Stimulated activated CD8-positive, alpha-beta memory T cell treated with anti-CD3 and anti-CD28 coated beads, Interleukin-12 subunit alpha, Interleukin-12 subunit beta, amount 100 ng/mL, for 1 hour (primary cell): ENCODE data around the gene TBC1D9.
A peak's percentile ranks its signal among the peaks of the same experiment; 100 is the strongest.

Experiments
- DNase-seq: peaks from one replicate; pipeline ENCODE4 v3.0.0-alpha.2; 2020; ENCODE audit warnings: low read depth

Gene TBC1D9

GRCh38 chr4:140648716-140649308, 107.4 kb downstream of the TBC1D9 start:
- DNase-seq, result no peak

- DNase-seq, result no peak
These were observed 110.4 kb downstream of the TBC1D9 start for GRCh38 chr4:140645614-140646412.

DNA sequence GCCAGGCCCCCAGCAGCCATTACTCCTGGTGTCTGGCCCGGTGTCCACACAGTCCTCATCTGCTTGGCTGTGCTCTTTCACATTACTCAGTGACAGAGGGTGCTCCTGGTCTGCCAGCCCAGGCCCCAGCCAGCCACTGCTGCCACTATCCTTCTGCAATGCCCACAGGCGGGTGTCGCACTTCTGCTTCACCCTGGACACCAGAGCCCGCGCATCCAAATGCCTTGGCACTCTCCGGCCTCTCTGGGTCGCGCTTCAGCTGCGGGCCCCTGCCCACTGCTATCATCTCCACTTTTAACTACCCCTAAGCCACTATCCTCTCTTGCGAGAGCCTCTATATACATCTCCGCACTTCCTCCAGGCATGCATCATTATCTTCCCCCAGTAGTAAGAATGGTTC, 111.0 kb downstream of the TBC1D9 start:
- no peak for DNase-seq

GRCh38 chr4:140644470-140645185, 111.6 kb downstream of the TBC1D9 start:
- no peak for DNase-seq

DNA sequence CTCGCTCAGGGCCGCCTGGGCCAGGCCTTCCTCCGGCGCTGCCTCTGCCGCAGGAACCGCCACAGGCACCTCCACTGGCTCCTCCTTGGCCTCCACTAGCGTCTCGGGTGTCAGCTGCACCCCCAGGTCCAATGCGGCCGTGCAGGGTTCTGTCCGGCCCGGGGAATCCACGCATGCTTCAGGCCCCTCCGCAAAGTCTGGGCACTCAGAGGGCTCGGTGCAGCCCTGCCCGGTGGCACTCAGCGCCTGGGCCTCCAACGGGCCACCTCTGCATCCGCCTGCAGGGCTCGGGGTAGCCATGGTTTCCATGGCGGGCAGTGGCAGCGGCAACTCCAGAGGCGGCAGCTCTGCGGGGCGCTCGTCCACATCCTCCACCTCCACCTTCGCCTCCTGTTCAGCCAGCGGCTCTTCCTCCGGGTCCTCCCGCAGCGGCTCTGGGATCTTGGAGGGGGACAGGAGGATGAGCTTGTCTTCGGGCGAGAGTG, 112.6 kb downstream of the TBC1D9 start:
- no peak for DNase-seq

GRCh38 chr4:140642674-140643437, 113.3 kb downstream of the TBC1D9 start:
- DNase-seq, result no peak

- DNase-seq, result no peak
These were observed 114.3 kb downstream of the TBC1D9 start for GRCh38 chr4:140641789-140642439.

- no peak for DNase-seq
These were observed 115.1 kb downstream of the TBC1D9 start for GRCh38 chr4:140641105-140641555.

DNA sequence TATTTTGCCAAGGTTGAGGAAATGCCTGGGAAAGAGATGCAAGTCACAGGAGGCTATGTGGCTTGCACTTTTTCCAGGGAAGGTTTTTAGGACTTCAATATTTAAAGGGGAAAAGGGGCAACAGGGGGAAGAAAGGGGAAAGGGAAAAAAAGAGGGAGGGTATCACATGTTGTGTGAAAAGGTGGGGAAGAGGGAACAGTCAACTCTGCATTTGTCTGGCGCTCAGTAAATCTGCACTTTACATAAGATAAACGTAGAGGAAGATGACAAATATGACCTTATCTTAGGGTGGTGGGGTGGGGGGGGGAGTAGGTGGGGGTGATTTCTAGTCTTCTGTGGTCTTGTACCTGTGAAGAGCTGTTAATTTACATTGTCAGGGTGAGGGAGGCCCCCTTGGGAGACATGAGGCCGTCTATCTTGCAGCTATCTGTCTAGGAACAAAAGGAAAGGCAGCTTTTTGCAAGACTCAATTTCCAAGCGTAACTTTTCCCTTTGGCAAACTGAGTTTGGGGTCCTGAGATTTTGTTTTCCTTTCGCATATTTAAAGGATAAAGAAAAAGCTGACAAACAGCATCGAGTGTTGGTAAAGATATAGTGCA, 115.9 kb downstream of the TBC1D9 start:
- no peak for DNase-seq

GRCh38 chr4:140639066-140639465, 117.1 kb downstream of the TBC1D9 start:
- DNase-seq, result no peak

DNA sequence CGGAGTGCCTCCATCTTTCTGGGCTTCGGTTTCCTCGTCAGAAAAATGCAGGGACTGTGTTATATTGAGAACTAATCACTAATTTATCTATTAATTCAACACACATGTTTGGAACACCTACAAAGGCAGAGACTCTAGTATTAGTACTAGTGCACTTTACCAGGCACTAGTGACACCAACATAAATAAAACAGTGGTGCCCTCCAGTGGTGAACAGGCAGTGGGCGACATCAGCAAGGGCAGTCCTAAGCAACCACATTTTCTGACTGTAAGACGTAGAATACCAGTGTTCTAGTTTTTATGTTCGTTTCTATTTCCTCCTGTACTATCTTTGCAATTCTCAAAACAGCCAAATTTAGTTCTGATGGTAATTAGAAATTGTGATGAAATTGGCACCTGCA, 118.3 kb downstream of the TBC1D9 start:
- DNase-seq, result peak; percentile 10

GRCh38 chr4:140635606-140636005, 120.6 kb downstream of the TBC1D9 start:
- no peak for DNase-seq

DNA sequence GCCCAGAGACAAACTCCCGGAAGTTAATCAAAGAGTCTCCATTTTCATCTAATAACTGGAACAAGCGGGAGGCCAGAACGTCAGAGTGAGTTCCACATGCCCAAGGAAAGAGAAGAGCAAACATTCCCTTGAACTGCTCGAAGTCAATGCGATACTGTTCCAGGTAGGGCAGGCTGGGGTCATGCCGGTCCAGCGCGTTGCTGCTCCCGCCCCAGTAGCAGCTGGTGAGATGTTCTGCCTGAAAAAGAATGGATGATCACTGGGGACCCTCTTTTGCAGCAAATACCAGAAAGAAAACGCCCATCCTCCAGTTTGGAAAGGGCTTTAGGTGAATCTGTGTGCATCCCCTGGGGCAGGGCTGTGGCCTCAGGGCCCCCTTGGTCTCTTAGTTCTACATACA, 122.2 kb downstream of the TBC1D9 start:
- no peak for DNase-seq

GRCh38 chr4:140633124-140633523, 123.1 kb downstream of the TBC1D9 start:
- DNase-seq, result no peak

- DNase-seq, result no peak
These were observed 125.9 kb downstream of the TBC1D9 start for GRCh38 chr4:140630246-140630645.

- DNase-seq, result no peak
These were observed 128.2 kb downstream of the TBC1D9 start for GRCh38 chr4:140628016-140628415.

GRCh38 chr4:140626661-140627376, 129.4 kb downstream of the TBC1D9 start:
- no peak for DNase-seq

DNA sequence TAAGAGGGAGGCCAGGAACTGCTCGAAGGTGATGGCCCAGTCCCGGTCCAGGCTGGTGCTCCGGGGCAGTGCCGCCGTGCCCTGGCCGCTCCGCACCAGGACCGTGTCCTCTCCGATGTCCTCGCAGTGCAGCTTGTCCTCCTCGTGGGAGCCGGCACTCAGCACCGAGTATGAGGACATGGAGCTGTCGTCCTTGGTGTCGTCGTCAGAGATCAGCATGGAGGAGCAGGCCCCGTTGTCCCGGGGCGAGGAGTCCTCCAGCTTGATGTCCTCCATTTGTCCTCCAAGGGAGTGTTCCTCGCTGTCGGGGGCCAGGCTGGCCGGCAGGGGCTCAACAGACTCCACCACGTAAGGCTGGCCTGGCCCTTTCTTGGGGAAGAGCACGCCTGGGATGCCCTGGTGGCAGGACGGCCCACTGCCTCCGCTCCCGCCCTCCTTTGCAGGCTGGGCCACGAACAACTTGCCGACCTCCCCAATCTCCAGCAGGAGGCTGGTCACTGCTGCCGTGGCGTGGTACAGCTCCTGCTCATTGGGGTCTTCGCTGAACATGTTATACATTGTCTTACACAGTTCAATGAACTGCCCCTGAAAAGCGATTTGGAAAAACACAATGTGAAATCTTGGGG, 133.7 kb downstream of the TBC1D9 start:
- DNase-seq, result no peak

GRCh38 chr4:140621161-140621560, 135.0 kb downstream of the TBC1D9 start:
- no peak for DNase-seq
